Erythroblast (primary cell): ENCODE measurements around the gene CELA1.

Experiments
- GATA1 ChIP-seq: IDR thresholded peaks from 2 replicates; pipeline ENCODE4 v1.6.1; 2011; ENCODE audit warnings: low read depth, mild to moderate bottlenecking, control low read depth, low read length, moderate library complexity
- POLR2A ChIP-seq: IDR thresholded peaks from 2 replicates; pipeline ENCODE4 v1.6.1; 2011; ENCODE audit warnings: mild to moderate bottlenecking, low read length

GRCh38 chr12:51345681-51346080, 798 bp downstream of the CELA1 start:
- TF ChIP-seq POLR2A, result no peak
- TF ChIP-seq GATA1, result no peak
